ENCODE data around the gene OGDHL. TPM values are rescaled to one million over a fixed set of nuclear protein-coding genes. Genes with fewer than 3 reads are reported as not detected.

OGDHL gene
- total RNA-seq, 1 experiment from 2014 or later, result 1.3 TPM

GRCh38 chr10:49758249-49758930 is 3.7 kb downstream of the OGDHL start:
- Histone ChIP-seq H3K9me3 (ENCODE audit: control insufficient read depth, insufficient read depth, low read depth, low read length) (no peaks in the 10 kb centered on the region), H3K27me3 (ENCODE audit: control insufficient read depth, insufficient read depth, low read length) (peaks cover 10% of the 10 kb centered on the region; the same call in 1 of the 2 replicates), H3K4me3 (ENCODE audit: low read depth in 2 of 2, low read length in 2 of 2) (no peak overlapping the region), H3K27ac (ENCODE audit: low read length) (no peak overlapping the region), H3K36me3 (ENCODE audit: control insufficient read depth, insufficient read depth, low read length) (0 out of 2 replicates have a peak, but pooled peaks cover 2% of the 10 kb centered on the region), H3K4me1 (ENCODE audit: control insufficient read depth, insufficient read depth, low read length) (0 out of 2 replicates have a peak, but pooled peaks cover 3% of the 10 kb centered on the region)
- CTCF ChIA-PET, result no interaction called here
- DNase-seq (ENCODE audit: low read depth, low spot score) (no peak), ATAC-seq (no peak)
- TF ChIP-seq CTCF (IDR thresholded peaks at IDR 0.05) (no peak), POLR2AphosphoS5 (IDR thresholded peaks at IDR 0.05; ENCODE audit: low read depth, low read length) (no peak), SIN3A (IDR thresholded peaks at IDR 0.05; ENCODE audit: borderline replicate concordance, insufficient read depth, low read depth, low read length) (no peak), TCF7L2 (IDR thresholded peaks at IDR 0.05; ENCODE audit: low read depth, low read length) (no peak), REST (IDR thresholded peaks at IDR 0.05; ENCODE audit: insufficient read depth in 1 of 2, low read depth in 2 of 2, low read length in 1 of 2) (no peak)
- no TSS peak for BruUV-seq (replicated peaks)
- POLR2A ChIA-PET, result no interaction called here
- in situ Hi-C loops (cut with HindIII; ENCODE audit: low pct_unique_long_range_greater_than_20kb, low sequenced_read_pairs) (no loop called here), intact Hi-C loops (cut with micrococcal nuclease; ENCODE audit: unreplicated experiment) (no loop called here)

GRCh38 chr10:49756641-49757040 is 5.5 kb downstream of the OGDHL start:
- BruUV-seq (replicated peaks), result no TSS peak
- no peaks in the 10 kb centered on the region for H3K27me3 ChIP-seq (ENCODE audit: control insufficient read depth, insufficient read depth, low read length)
- ChIA-PET CTCF (no interaction called here), POLR2A (no interaction called here)
- no peaks in the 10 kb centered on the region for H3K4me1 ChIP-seq (ENCODE audit: control insufficient read depth, insufficient read depth, low read length)
- no peak for TF ChIP-seq SIN3A (IDR thresholded peaks at IDR 0.05; ENCODE audit: borderline replicate concordance, insufficient read depth, low read depth, low read length)
- no peak for TF ChIP-seq TCF7L2 (IDR thresholded peaks at IDR 0.05; ENCODE audit: low read depth, low read length)
- no peak for TF ChIP-seq POLR2AphosphoS5 (IDR thresholded peaks at IDR 0.05; ENCODE audit: low read depth, low read length)
- TF ChIP-seq CTCF (IDR thresholded peaks at IDR 0.05), result no peak
- TF ChIP-seq REST (IDR thresholded peaks at IDR 0.05; ENCODE audit: insufficient read depth in 1 of 2, low read depth in 2 of 2, low read length in 1 of 2), result no peak
- no peaks in the 10 kb centered on the region for H3K36me3 ChIP-seq (ENCODE audit: control insufficient read depth, insufficient read depth, low read length)
- no peak overlapping the region for H3K4me3 ChIP-seq (ENCODE audit: low read depth in 2 of 2, low read length in 2 of 2)
- DNase-seq (ENCODE audit: low read depth, low spot score) (no peak), ATAC-seq (no peak)
- H3K9me3 ChIP-seq (ENCODE audit: control insufficient read depth, insufficient read depth, low read depth, low read length), result no peaks in the 10 kb centered on the region
- intact Hi-C loops (cut with micrococcal nuclease; ENCODE audit: unreplicated experiment) (no loop called here), in situ Hi-C loops (cut with HindIII; ENCODE audit: low pct_unique_long_range_greater_than_20kb, low sequenced_read_pairs) (no loop called here)
- no peak overlapping the region for H3K27ac ChIP-seq (ENCODE audit: low read length)
